ENCODE results near the gene MED12L.

DNA sequence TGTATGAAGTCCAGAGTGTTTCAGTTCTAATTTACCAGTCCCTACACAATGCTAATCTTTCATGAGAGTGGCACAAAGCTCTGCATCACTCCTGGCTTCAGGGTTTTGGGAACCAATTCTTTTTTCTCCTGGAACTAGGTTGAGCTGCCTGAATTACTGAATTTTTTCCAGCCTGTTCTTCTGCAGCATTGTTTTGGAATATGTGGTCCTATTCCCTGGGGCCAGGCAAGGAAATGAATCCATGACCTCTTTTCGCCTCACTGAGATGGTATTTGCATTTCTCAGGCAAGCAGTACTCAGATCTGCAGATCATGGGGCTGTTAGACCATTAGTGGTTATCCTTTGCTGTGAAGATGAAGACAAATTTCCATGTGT is 143.2 kb downstream of the MED12L start:
- TF ChIP-seq, protein P1, sequence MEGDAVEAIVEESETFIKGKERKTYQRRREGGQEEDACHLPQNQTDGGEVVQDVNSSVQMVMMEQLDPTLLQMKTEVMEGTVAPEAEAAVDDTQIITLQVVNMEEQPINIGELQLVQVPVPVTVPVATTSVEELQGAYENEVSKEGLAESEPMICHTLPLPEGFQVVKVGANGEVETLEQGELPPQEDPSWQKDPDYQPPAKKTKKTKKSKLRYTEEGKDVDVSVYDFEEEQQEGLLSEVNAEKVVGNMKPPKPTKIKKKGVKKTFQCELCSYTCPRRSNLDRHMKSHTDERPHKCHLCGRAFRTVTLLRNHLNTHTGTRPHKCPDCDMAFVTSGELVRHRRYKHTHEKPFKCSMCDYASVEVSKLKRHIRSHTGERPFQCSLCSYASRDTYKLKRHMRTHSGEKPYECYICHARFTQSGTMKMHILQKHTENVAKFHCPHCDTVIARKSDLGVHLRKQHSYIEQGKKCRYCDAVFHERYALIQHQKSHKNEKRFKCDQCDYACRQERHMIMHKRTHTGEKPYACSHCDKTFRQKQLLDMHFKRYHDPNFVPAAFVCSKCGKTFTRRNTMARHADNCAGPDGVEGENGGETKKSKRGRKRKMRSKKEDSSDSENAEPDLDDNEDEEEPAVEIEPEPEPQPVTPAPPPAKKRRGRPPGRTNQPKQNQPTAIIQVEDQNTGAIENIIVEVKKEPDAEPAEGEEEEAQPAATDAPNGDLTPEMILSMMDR (IDR thresholded peaks at IDR 0.05; ENCODE audit: poor library complexity) = no peak
- TF ChIP-seq EZH2 (IDR thresholded peaks at IDR 0.05; ENCODE audit: borderline replicate concordance) = no peak
